ENCODE results near the gene ENG. TPM values are rescaled to one million over a fixed set of nuclear protein-coding genes. Genes with fewer than 3 reads are reported as not detected.
A peak's percentile ranks its signal among the peaks of the same experiment; 100 is the strongest.

ENG gene
- polyA plus RNA-seq, 10 donors: 40.6 to 74.5 (median 52.4) TPM

DNA sequence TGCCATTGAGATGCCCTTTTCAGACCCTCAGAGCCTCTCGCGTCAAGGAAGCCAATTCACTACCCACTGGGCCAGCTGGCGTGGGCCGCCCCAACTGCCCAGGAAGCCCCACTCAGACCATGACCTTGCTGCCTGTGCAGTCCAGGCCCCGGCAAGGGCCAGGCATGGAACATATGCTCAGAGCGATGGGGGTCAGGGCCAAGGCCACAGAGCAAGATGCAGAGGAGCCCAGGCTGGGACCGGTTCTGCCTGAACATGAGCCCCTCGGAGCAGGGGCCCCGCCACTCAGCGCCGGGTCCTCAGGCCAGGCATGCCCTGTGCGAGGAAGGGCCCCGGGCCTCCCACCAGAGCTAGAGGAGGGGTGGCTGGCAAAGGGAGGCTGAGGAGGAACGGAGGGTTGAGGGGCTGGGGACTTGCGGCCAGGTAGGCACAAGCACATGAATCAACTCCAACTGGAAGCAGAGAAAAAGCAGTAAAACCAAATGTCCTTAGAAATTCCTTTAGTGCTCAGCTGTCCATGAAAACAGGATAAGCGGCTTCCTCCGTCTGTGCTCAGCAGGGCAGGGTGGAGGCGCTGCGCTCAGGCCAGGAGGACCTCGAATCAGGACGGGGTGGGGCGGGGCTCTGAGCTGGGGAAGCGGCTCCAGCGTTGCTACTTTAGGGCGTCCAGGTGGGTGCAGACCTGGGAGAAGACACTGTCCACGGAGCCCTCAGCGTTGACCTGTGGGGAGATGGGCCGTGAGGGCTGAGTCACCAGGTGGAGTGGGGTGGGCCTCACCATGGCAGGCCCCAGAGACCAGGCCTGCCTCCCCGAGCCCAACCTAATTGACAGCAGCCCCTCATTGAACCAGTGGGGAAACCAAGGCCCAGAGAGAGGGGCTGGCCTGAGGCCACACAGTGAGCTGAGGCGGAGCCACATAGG is 13.2 kb upstream of the ENG start:
- DNase-seq: no peak

DNA sequence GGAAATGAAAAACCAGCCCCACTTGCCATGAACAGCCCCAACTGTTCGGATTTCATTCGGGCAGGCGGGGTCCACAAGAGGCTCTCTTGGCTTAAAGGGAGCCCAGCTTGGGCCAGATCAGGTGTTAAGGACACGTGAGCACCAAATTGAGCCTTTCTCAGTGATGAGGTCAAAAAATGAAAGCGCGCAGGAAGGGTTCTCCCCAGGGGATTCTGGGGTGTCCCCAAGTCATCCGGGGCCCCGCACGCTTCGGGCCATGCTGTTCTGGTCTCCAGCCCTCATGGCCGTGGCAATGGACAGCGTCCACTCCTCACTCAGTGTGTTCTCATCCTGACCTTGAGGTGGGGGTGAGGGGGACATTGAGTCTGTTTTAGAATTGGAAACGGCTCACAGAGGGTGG is 12.1 kb upstream of the ENG start:
- no peak for DNase-seq

DNA sequence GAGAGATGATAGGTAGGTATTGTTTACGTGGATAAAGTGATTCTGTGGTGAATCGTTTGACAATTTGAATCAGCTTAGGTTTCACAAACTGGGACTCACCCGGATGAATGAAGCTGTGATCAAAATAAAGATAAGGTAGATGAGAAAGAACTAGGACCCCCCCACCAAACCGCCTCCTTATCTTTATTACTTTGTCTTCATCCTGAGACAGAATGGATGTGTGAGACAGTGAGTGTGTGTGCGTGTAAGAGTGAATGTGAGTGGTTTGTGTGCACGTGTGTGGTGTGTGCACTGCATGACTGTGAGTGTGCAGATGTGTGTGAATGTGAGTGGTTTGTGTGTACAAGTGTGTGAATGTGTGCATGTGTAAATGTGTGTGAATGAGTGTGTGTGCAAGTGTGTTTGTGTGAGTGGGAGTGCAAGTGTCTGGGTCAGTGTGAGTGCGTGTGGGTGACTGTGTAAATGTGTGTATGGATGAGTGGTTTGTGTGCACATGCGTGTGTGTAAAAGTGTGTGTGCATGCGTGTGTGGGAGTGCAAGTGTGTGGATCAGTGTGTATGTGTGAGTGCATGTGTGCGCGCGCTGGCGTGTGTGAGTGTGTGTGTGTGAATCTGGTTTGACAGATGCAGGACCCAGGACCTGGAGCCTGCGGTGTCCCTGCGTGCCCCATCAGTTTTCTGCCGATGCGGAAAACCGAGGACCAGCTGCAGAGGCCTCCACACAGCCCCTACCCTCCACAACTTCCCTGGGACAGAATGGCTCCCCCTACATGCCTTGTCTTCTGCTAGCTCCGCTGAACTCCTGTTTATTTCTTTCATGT is 11.4 kb upstream of the ENG start:
- no peak for DNase-seq

DNA sequence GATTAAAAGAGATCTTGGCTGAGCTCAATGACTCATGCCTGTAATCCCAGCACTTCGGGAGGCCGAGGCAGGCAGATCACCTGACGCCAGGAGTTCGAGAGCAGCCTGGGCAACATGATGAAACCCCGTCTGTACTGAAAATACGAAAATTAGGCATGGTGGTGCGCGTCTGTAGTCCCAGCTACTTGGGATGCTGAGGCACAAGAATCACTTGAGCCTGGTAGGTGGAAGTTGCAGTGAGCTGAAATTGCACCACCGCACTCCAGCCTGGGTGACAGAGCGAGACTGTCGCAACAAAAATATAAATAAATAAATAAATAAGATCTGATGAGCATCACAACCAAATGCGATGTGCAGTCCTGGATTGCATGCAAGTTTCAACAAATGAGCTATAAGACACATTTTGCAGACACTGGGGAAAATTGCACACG is 8.7 kb upstream of the ENG start:
- DNase-seq: no peak

DNA sequence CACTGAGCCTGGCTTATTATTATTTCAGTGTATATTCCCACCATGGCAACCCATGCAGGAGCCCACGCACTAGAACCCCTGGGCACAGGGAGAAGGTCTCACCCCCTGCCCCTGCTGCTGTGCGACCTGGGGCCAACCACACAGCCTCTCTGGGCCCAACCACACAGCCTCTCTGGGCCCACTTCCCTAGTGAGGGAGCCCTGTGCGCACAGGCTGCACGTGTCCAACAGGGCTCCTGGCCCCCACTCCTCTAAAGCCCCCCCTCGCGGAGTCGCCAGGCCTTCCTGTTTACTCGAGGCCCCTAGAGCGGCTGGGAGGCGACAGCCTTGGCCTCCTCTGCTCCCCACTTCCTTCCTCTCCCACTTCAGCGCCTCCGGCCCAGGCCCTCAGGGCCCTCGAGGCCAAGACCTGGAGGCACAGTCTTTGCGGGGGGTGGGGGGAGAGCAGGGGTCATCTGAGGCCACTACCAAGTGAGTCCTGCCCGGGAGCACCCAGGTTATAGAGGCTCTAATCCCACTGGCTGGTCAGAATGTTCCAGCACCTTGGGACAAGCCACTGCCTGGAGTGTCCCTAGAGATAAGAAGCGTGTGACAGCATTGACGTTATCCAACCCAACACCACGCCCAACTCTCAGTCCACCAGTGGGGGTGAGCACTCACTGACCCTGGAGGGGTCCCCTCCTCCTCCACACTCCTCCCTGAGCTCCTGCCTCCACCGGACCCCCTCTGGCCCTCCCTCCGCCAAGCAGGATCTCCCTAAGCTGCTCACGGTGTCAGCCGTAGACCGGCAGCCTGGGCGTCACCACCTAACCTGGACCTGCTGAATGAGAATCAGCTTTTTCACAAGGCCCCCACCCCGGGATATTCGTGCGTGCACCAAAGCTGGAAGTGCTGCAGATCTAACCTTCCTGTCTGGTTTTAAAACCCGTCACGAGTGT is 7.9 kb upstream of the ENG start:
- DNase-seq: peak in 2 of 3 donors; percentile 40 to 76

DNA sequence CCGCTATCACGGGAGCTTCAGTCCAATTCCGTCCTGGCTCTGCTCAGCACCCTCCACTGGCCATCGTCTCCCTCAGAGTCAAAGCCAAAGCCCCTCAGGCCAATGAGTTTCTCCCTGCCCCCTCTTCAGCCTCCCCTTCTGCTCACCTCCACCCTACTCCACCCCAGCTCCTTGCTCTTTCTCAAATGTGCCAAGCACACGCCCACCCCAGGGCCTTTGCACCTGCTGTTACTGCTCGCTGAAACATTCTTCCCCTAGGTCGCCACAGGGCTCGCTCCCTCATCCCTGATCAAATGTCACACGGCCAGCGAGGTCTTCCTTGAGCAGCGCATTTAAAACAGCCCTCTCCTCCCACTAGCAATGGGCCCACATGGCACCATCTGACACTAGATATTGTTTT is 6.3 kb upstream of the ENG start:
- no peak for DNase-seq

DNA sequence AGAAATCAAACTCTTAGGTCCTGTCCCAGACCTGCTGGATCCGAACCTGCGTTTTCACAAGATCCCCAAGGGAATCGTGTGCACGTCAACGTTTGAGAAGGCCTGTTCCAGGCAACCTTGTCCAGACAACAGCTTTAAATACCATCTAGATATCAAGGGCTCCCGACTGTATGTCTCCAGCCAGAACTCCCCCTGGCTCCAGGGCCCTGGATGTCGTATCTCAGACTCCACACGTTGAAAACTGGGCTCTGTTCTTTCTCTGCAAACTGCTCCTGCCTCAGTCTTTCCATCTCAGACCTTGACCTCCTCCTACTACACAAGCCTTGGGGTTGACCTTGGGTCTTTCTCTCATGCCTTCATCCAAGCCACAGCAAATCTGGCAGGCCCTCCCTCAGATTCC is 5.8 kb upstream of the ENG start:
- DNase-seq: no peak

DNA sequence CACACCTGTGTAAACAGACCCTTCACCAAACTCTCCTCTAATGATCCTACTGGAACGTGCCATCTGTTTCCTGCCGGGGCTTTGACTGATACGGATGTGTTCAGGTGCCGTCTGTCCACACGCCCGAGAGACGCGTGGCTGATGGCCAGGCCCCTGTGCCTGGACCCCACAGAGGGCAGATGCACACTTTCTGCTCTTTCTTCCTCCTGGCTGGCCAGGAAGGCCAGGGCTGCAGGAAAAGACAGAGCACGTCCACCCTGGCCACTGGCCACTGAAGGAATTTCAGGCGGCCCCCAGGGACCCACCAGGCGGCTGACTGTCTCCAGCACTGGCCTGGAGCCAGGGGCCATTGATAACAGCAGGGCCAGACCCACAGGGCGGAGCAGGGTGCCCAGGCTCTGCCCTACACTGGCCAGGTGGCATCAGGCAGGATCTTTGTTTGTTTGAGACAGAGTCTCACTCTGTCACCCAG is 3.6 kb upstream of the ENG start:
- peak in 1 of 3 donors; percentile 61 for DNase-seq

DNA sequence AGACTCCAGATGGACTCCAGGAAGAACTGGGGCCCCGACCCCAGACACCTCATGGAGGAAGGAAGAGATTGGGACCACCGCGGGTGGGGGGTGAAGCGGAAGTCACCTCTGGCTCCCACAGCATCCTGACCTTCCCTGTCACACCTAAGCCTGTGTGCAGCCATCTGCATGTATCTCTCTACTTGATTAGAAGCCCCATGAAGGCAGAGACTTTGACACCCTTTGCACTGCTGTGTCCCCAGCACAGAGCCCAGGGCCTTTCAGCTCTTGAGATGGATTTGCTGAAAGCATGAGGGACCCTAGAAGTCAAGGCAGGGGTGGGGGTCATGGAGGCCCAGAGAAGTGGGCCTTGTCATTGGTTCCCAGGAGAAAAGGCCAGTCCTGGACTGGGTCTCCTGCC is 2.8 kb upstream of the ENG start:
- DNase-seq: no peak

DNA sequence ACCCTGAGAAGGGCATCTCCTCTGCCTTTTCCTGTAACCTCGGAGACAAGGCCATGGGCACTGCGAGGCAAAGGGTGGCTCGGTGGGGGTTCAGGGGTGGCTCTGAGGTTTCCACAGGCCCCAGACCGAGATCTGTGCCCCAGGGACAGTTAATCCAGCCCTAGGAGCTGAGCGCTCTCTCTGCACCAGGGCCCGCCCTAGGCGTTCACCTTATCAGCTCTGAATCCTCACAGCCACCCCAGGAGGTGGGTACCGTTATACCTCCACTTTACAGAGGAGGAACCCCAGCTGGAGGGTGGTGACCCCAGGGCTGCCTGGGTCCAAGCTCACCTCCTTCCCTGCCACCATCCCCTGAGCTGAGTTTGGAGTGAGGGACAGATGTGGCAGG is 2.3 kb upstream of the ENG start:
- no peak for DNase-seq

DNA sequence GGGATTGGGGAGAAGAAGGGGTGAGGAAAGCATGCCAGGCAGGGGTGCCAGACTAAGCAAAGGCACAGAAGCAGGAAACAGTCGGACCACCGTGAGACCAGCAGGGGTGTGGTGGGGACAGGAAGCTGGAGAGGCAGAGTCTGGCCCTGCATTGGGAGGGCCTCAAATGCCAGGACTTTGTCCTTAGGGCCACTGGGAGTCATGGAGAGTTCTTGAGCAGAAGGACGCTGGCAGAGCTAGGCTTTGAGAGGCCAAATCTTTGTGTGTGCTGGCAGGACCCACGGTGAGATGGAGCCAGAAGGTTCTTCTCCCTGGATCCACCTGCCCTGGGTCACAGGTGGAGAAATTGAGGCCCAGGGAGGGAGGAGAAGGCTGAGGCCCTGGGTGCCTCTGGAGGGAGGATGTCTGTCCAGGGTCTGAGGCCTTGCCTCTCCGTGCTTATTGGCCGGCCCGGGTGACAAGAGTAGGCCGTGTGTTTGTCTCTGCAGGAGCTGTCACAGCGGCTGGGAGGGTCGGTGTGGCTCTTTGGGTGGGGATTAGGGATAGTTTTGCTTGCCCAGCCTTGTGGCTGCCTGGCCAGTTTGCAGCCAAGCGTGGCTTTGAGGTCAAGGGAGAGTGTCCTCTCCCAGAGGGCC is 1.8 kb upstream of the ENG start:
- no peak for DNase-seq

DNA sequence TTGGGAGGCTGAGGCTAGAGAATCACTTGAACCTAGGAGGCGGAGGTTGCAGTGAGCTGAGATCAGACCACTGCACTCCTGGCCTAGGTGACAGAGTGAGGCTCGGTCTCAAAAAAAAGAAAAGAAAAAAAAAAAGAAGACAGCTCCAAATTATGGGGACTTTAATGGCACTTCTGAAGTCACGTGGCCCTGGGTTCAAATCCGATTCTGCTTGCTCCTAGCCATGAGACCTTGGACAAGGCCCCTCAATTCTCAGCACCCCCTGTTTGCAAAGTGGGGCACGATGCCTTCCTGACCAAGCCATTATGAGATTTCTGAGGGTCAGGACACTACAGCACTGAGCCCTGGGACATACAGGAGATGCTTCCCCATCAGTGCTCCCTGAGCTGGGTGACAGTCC is 1.1 kb upstream of the ENG start:
- no peak for DNase-seq

DNA sequence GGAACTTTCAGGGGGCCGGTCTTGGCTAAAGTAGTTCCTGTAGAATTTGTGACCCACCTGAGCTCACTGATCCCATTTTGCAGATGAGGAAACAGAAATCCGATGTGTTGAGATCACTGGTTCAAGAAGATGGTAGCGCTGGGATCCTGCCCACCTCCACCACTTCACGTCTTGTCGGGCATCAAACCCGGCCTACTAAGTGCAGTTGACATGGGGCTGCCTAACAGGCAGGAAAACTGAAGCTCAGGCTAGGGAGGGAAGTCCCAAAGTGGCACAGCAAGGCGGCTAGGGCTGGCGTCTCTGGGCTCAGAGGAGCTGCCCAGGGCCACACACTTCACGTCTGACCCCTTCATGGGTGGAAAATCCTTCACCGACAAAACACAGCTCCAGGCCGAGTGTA is 502 bp upstream of the ENG start:
- DNase-seq: no peak

DNA sequence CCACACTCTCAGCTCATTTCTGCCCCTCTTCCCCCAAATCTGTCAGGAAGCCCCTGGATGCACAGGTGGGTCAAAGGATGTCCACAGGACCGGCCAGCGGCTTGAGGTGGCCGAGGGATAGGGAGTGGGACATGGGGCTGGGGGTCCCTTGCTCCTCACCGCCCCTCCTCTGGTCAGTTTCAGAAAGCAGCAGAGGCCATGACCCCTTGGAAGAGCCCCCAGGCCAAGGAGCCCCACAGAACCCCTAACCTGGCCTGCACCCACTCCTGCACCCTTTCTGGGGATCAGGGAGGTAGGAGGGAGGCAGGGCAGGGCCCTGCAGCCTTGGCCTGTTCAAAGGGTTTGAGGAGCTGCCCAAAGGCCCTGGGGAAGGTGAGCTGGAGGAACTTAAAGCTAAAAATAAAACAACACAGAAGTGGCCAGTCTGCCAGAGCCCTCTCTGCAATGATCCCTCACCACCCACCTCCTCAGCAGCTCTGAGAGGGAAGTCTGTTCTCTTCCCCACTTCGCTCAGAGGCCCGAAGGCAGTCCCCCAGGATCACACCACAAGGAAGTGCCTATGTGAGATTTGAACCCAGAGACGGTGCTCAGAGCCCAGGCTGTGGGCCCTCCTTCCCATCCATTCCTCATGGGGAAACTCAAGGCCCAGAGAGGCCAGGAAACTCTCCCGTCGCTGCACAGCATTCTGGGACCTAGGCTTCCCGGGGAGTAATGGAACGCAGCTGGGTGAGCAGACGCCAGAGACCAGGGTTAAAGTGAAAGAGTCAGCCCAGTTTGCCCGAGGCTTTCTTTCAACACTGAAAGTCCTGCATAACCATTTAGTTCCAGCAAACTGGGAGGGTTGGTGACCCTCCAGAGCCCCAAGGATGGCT is 910 bp downstream of the ENG start:
- peak in 1 of 3 donors; percentile 44 for DNase-seq

DNA sequence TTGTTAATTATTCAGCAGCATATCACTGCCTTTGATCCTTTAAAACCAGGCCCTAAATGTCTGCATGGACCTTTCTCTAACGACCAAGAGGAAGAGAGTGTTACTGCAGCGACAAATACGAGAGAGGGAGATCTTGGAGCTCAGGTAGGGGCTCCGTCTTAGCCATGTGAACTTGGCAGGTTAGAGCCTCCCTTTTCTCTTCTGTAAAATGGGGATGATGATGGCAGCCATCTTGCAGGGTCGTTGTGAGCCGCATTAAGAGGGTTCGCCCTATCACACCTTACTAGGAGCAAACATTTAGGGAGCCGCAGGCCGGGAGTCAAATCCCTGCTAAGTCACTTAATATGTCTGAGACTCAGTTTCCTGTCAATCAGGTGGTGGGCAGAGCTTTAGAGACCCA is 1.6 kb downstream of the ENG start:
- no peak for DNase-seq

DNA sequence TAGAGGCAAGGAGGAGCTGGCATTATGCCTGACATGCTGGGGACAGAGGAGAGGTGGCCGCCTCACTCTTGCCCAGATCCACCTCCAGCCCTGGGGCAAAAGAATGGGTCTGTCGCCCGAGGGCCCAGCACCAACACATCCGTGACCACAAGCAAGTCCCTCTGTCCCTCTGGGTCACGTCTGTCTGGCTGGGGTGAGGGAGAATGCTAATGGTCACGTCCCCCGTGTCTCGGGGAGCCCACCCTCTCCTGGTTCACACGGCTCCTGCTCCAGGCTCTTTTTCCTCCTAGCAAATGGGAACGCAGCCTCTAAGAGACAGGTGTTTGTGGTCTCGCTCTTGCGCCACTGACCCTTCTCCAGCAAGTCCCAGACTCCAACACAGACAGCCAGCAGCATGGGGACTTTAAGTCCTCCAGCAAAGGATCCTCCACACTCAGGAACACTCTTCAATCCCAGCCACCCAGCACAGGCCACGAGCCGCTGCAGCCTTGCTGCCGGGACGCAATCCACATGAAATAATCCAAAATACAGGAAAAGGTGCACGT is 4.1 kb downstream of the ENG start:
- DNase-seq: no peak

DNA sequence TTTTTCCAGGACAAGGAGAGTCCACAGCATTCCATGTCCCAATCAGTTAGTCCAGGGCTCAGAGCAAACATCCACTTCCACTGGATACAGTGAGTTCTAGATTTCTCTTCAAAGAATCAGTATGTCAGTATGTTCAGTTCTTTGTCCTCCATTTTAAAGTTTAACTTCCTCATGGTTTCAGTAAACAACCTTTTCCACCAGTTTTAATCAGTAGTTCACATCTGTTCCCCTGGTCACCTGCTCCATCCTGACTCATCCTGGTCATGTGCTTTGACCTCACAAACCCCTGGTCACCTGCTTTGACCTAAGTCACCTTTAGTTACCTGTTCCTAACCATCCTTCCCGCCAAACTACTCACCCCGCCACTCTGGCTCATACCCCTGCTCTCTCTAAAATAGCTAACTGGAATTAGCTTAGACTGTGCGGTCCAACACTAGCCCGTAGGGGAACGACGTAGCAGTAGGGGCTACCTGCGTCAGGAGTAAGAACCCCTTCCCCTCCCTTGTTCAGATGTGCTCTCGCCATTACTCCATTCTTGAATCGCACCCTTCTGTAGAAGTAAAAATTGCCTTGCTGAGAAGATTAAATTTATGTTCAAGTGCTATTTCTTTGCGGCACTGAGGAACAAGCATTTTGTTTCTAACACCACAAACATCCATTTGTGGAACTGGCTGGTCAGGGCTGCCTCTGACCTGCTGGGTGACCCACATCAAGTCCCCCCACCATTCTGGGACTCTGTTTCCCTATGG is 5.5 kb downstream of the ENG start:
- no peak for DNase-seq

DNA sequence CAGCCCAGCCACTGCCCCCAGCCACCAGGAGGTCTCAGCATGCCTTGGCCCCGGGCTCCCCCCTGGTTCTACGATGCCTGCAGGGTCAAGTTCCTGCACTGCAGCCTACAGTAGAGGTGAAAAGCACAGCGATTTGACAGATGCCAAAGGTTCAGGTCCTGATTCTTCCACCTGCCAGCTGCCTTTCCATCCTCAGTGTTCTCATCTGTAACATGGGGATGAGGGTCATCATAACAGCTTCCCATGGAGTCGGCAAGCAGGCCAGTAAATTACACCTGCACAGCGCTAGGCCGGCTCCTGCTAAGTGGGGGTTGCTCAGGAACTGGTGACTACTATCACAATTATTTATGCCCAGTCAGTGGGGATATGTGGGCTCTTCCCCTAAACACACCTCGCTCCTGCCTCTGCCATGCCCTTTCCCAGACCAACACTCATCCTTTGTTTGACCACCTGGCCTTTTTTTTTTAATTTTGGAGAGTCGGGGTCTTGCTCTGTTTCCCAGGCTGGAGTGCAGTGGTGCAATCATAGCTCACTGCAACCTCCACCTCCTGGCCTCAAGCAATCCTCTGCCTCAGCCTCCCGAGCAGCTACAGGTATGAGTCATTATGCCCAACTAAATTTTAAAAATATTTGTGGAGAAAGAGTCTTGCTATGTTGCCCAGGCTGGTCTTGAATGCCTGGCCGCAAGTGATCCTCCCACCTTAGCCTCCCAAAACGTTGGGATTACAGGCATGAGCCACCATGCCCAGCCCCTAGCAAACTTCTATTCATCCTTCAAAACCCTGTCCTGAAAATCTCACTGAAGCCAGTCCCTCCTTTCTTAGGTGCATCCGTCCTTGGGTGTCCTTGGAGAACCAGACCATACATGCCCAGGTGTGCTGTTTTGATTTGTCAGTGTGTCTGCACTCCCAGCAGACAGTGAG is 6.4 kb downstream of the ENG start:
- no peak for DNase-seq
